Fibroblast of pulmonary artery (primary cell): ENCODE measurements around the gene CACNA1D.
"Not testable (repeated sequence)": the region's sequence is repeated elsewhere in the genome, so short reads cannot be mapped to it uniquely, and the experiment has no call there.

Experiments used
- DNase-seq: peaks from one replicate; pipeline ENCODE4 v3.0.0-alpha.2; 2010; ENCODE audit warnings: low read depth
- H3K4me3 ChIP-seq: replicated peaks from 2 replicates; pipeline ENCODE4 v1.5.1; 2011; ENCODE audit warnings: low read depth, mild to moderate bottlenecking, control low read depth, low read length, moderate library complexity
- TF ChIP-seq, protein P1 (sequence below): IDR thresholded peaks from 2 replicates; pipeline ENCODE4 v1.5.1; 2011; ENCODE audit warnings: mild to moderate bottlenecking, control low read depth, low read length, inconsistent platforms; ENCODE audit errors: missing control alignments

Gene CACNA1D

DNA sequence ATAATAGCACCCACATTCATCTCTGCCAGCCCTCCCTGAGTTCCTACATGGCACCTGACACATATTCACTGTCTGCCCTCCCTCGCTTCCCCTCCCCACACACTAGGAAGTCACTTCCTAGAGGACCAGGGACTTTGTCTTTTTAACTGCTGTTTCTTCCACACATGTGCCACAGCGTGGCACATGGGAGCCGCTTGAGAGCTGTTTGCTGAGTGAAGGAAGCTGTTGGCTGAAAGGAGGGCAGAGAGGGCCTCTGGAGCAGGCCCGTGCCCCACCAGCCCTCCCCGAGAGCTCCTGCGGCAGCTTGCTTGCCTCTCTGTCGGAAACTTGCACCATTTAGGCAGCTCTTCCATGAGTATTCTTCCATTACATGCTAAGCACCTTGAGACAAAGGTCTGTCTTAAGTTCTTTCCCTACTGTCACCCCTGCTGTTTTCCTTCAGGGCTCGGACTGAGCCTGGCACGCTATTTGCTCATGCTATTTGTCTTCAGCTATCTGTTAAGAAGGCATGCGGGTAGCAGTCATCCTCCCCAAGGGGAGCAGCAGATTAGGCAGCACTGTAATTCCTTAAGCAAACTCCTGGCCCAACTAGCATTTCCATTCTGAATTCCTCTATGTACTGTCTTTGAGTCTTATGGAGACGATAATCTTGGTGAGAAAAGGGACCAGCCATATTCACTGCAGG, 72.2 kb downstream of the CACNA1D start:
- TF ChIP-seq, protein P1, sequence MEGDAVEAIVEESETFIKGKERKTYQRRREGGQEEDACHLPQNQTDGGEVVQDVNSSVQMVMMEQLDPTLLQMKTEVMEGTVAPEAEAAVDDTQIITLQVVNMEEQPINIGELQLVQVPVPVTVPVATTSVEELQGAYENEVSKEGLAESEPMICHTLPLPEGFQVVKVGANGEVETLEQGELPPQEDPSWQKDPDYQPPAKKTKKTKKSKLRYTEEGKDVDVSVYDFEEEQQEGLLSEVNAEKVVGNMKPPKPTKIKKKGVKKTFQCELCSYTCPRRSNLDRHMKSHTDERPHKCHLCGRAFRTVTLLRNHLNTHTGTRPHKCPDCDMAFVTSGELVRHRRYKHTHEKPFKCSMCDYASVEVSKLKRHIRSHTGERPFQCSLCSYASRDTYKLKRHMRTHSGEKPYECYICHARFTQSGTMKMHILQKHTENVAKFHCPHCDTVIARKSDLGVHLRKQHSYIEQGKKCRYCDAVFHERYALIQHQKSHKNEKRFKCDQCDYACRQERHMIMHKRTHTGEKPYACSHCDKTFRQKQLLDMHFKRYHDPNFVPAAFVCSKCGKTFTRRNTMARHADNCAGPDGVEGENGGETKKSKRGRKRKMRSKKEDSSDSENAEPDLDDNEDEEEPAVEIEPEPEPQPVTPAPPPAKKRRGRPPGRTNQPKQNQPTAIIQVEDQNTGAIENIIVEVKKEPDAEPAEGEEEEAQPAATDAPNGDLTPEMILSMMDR = no peak
- no peak for DNase-seq
- no peak overlapping the region for H3K4me3 ChIP-seq

DNA sequence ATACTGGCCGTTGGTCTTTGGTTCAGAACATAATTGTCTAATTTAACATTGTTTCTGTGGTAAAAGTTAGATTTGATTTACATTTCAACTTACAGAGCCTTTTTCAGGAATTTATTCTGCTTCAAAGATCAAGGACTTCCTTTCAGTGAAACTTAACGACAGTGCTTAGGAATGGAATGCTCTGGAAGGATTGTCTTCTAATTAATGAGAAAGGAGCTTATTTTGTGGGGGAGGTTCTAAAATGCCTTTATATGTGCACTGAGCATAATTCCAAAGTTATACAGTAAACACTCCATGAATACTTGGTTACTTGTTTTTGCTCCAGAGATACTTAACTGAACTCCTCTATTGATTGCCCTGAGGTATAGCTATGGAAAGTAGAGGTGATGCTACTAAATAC, 75.7 kb downstream of the CACNA1D start:
- no peak overlapping the region for H3K4me3 ChIP-seq
- TF ChIP-seq, protein P1 = no peak
- no peak for DNase-seq

DNA sequence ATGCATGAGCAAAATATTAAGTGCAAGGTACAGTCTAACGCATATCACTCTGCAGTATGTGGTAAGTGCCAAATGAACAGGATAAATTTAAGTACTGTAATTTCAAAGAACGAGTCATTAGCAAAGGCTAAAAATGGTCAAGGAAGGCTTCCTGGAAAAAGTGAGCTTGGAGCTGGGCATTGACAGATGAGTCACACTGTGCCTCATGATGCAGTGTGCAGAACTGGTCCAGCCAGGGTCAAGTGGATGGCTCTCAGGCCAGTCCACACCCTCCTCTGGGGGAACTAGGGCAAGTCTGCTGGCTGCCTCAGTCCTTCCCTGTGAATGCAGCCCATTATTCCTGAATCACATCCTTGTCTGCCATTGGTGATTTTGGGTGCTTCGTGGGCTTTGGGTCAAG, 76.3 kb downstream of the CACNA1D start:
- DNase-seq = no peak

DNA sequence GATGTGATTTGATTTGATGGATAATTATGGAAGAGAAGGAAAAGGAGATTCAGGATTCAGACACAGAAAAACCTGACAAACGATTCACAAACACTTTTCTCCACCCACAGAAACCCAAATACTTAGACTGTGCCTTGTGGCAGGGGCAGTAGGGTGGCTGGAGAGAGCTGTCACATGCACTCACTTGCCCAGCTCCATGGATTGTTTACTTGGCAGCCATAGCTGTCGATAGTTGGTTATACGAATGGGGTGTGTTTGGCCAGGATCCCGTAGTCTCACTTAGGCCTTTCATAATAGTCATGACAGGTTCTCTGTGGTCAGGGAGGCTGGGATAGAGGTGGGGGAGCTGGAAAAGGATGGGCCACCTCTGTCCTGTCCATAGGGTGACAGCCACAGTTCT, 76.9 kb downstream of the CACNA1D start:
- TF ChIP-seq, protein P1 = no peak
- H3K4me3 ChIP-seq = no peak overlapping the region
- DNase-seq = no peak

More for the DNA sequence above, 76.3 kb downstream of the CACNA1D start:
- H3K4me3 ChIP-seq = no peak overlapping the region
- TF ChIP-seq, protein P1 = no peak

DNA sequence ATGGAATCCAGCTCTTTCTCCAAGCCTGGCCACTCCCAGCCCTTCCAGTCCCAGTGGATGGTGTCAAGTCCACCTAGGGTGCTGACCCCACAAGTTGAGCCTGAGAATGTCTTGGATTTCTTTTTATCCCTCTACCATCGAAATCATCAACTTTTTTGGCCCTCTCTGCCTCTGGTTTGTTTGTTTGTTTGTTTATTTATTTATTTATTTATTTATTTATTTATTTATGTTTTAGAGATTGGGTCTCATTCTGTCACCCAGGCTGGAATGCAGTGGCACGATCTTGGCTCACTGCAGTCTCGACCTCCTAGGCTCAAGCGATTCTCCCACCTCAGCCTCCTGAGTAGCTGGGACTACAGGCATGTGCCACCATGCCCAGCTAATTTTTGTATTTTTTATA, 77.8 kb downstream of the CACNA1D start:
- not testable (repeated sequence) for H3K4me3 ChIP-seq, DNase-seq

DNA sequence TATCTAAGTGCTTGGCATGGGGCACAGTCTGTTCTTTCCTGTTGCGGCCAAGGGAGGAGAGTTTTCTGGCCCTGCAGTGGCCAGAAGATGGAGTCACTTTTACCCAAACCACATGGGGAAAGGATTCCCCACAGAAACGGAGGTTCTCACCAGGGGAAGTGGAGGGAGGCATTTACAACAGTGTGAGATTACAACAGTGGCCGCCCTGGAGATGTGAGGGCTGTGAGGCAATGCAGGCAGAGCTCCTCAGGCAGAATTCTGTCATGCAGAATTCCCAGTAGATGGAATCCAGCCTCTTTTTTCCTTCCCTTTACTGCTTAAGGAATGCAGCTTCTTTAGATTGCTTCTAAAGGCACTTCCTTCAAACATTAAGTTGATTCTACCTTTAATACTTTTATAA, 83.1 kb downstream of the CACNA1D start:
- no peak for DNase-seq
- no peak overlapping the region for H3K4me3 ChIP-seq
- TF ChIP-seq, protein P1 = no peak

DNA sequence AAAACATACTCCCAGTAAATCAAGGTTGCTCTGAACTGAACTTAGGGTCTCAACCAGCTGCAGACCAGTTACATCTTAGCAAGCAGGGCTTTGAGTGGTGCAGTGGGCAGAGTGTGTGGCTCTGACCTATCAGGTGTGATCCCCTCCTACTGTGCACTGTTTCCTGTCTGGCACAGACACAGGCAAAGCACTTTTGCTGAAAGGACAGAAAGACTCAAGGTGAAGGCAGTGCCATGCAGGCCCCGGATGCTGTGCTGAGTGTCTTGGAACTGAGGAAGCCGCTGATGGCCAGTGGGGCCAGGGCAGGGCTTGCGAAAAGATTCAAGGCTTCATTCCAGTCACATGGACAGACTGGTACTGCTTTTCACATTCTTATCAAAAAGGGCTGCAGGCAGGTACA, 85.2 kb downstream of the CACNA1D start:
- TF ChIP-seq, protein P1 = no peak
- no peak overlapping the region for H3K4me3 ChIP-seq
- no peak for DNase-seq
